Large intestine (tissue), 3 donors: ENCODE measurements around the gene EIF6. TPM values are rescaled to one million over a fixed set of nuclear protein-coding genes. Genes with fewer than 3 reads are reported as not detected.

ENCODE experiments used
- DNase-seq, 2 donors: peaks; one replicate each; pipeline versions ENCODE4 v3.0.0 to v3.0.0-alpha.2; 2013
- H3K27ac ChIP-seq: one replicate; pipeline ENCODE4 v1.5.1; 2013; ENCODE audit warnings: low read length
- H3K27me3 ChIP-seq: 2 replicates; pipeline ENCODE4 v1.6.1; 2013; ENCODE audit warnings: low read length; ENCODE audit not compliant: control insufficient read depth, insufficient read depth
- H3K36me3 ChIP-seq: 2 replicates; pipeline ENCODE4 v1.6.1; 2013; ENCODE audit warnings: low read length; ENCODE audit not compliant: control insufficient read depth, insufficient read depth
- H3K4me1 ChIP-seq: one replicate; pipeline ENCODE4 v1.6.1; 2013; ENCODE audit warnings: low read length; ENCODE audit not compliant: control insufficient read depth, insufficient read depth
- H3K4me3 ChIP-seq: one replicate; pipeline ENCODE4 v1.5.1; 2013; ENCODE audit warnings: low read length
- H3K9me3 ChIP-seq: one replicate; pipeline ENCODE4 v1.6.1; 2013; ENCODE audit warnings: mild to moderate bottlenecking, low read depth, low read length, moderate library complexity; ENCODE audit not compliant: control insufficient read depth
- WGBS: methylation state at CpG from one replicate; pipeline ENCODE4 v1.1.5; 2013; ENCODE audit warnings: low lambda C conversion rate; ENCODE audit not compliant: insufficient coverage; 5-methylcytosine and 5-hydroxymethylcytosine counted together
- polyA plus RNA-seq: library from polyadenylated mRNA; unstranded; fragments of 120-200 nt; gene quantifications from one replicate; pipeline ENCODE4 v1.2.1, GENCODE V29; 2013

Gene EIF6
- polyA plus RNA-seq, 1 donor: 172 TPM

DNA sequence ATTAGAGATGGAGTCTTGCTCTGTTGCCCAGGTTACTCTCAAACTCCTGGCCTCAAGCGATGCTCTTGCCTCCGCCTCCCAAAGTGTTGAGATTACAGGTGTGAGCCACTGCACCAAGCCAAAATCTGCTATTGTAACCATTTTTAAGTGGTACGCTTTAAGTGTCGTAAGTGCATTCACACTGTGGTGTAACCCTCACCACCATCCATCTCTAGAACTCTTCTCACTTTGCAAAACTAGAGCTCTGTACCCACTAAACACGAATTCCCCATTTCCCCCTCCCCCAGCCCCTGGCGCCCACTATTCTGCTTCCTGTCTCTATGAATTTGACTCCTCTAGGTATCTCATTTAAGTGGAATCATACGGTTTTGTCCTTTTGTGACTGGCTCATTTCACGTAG, 10.5 kb upstream of the EIF6 start:
- H3K9me3 ChIP-seq: no peaks in the 10 kb centered on the region
- WGBS: no CpG with 5 or more reads among the region's 8 CpGs
- H3K4me3 ChIP-seq: no peak overlapping the region
- no peak overlapping the region for H3K27ac ChIP-seq
- no peaks in the 10 kb centered on the region for H3K36me3 ChIP-seq
- H3K4me1 ChIP-seq: peaks cover 3% of the 10 kb centered on the region
- H3K27me3 ChIP-seq: no peaks in the 10 kb centered on the region
- DNase-seq: no peak

DNA sequence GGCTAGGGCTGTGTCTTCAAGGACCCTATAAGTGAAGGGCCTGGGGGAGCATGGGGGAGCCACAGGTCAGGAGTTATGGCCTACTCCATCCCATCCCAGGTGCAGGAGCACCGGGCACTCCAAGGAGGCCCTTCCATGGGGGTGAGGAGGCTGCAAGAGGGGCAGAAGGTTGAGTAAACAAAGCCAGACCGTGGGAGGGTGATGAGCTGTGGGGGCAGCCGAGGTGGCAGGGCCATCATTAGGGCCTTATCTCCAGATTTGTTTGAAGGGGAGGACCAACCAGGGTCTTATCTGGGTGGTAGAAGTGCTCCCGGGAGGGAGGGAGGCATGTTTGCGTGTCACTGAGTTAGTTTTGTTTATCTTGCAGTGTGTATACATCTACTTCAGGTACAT, 9.7 kb upstream of the EIF6 start:
- Histone ChIP-seq H3K4me3 (no peak overlapping the region), H3K27me3 (no peaks in the 10 kb centered on the region)
- no CpG with 5 or more reads among the region's 5 CpGs for WGBS

DNA sequence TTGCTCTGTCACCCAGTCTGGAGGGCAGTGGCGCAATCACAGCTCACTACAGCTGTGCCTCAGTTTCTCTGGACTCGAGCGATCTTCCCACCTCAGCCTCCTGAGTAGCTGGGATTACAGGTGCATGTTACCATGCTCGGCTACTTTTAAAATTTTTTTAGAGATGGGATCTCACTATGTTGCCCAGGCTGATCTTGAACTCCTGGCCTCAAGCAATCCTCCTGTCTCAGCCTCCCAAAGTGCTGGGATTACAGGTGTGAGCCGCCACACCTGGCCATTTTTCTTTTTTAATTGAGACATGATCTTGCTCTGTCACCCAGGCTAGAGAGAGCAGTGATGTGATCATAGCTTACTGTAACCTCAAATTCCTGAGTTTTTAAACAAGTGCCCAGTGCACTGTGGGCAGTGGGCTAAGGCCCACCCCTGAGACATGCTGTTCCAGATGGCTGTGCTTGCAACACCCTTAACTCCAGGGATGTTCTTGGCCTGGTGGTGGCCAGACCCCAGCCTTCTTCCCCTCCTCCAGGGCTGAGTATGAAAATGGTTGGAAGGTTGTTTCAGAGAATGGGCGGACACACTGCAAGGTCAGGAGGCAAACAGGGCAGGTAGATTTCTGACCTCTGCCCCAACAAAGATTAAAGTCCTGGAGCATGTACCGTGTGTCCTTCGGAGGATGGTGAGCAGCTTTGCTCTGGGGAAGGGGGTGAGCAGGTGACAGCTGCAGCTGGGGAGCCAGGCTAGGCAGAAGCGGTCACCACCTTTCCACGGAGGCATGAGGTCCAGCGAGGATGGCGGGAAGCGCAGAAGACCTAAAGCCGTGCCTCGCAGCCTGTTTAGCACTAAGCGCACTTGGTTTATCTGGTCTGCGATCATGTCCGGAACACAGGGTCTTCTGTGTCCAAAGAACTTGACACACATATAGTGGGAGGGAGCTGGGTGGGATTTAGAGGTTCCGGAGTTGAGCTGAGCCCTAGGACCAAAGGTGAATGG, 9.0 kb upstream of the EIF6 start:
- no peak overlapping the region for H3K4me3 ChIP-seq
- H3K4me1 ChIP-seq: peaks cover 3% of the 10 kb centered on the region
- H3K27ac ChIP-seq: no peak overlapping the region
- H3K27me3 ChIP-seq: no peaks in the 10 kb centered on the region
- H3K36me3 ChIP-seq: no peaks in the 10 kb centered on the region
- no peak for DNase-seq
- WGBS: no CpG with 5 or more reads among the region's 19 CpGs
- no peaks in the 10 kb centered on the region for H3K9me3 ChIP-seq

More for the DNA sequence above, 9.7 kb upstream of the EIF6 start:
- Histone ChIP-seq H3K9me3 (no peaks in the 10 kb centered on the region), H3K27ac (no peak overlapping the region), H3K4me1 (peaks cover 3% of the 10 kb centered on the region), H3K36me3 (no peaks in the 10 kb centered on the region)
- no peak for DNase-seq

DNA sequence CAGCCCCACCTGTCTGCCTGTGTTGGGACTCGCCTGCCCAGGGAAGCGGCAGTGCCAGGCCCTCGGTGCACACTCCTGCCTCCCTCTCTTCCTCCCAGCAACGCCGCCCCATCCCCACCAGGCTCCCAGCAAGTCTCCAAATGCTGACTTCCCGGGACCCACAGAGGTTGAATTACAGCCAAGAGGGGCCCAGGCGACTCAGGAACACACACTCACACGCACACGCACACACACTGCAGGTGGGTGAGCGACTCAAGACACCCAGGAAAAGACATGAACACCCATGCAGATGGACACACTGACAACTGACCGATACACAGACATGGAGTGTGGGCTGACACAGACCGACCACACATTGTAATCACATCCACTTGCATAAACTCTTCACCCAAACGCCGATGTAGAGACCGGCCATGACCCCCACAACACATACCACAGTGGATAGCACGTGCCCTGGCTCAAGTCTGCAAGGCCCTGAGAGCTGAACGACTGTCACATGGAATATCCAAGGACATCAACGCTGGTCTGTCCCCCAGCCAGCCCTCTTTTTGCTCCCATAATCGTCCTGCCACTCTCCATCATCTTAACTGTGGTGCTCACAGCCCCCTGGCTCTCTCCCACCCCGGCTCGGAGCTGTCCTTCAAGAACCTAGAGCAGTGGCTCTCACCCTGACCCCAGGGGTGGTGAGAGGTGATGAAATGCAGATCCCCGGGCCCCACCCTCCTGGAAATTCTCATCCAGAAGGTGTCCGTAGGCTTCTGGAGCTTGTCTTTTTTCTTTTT, 8.1 kb upstream of the EIF6 start:
- H3K9me3 ChIP-seq: no peaks in the 10 kb centered on the region
- no peaks in the 10 kb centered on the region for H3K27me3 ChIP-seq
- no peak for DNase-seq
- H3K36me3 ChIP-seq: no peaks in the 10 kb centered on the region
- H3K27ac ChIP-seq: no peak overlapping the region
- no peak overlapping the region for H3K4me3 ChIP-seq
- WGBS: 100% methylated on average over 2 of the region's 23 CpGs
- H3K4me1 ChIP-seq: peaks cover 9% of the 10 kb centered on the region

DNA sequence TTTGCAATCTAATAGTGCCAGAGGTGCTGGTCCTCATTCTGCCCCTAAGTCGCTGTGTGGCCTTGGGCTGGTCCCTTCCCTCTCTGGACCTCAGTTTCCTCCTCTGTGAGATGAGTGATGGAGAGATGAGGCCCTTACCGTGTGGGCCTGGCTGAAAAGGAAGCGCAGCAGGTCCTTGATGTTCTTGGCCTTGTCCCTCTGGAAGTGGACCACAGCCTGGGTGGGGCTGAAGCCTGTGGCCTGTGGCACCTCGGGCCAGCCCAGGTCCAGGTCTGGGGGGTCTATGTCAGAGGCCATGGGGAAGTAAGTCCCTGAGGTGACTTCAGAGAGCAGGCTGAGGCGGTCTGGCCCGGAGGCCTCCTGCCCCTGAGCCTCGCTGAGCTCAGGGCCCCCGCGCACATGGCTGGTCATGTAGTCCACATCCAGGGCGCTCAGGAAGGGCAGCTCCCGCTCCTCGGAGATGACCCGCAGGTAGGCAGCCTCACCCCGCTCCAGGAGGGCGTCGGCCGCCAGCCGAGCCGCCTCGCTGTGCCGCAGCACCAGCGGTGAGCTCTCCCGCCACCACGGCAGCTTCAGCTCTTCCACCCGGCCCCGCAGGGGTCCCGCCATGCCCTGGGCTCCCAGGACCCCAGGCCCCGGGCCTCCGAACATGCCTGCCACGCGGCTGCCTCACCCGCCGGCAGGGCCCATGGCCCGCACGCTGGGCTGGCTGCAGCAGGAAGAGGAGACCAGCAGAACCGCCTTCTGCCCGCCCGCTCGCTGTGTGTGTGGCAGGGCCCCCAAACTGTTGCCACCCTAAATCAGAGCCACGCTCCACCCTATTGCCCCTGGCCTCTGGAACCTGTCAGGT, 7.3 kb upstream of the EIF6 start, which contains the start of gene FAM83C:
FAM83C (minus strand) TSS at position 772 of the 850 bp plus-strand sequence; CDS start at position 651, 121 bp downstream.
- no peaks in the 10 kb centered on the region for H3K36me3 ChIP-seq
- no peak within 1 kb of the TSS for H3K27ac ChIP-seq
- WGBS: no CpG with 5 or more reads among the region's 40 CpGs
- no peak for DNase-seq
- H3K27me3 ChIP-seq: no peaks in the 10 kb centered on the region
- no peaks in the 10 kb centered on the region for H3K9me3 ChIP-seq
- H3K4me1 ChIP-seq: peaks cover 17% of the 10 kb centered on the region
- no peak within 1 kb of the TSS for H3K4me3 ChIP-seq

DNA sequence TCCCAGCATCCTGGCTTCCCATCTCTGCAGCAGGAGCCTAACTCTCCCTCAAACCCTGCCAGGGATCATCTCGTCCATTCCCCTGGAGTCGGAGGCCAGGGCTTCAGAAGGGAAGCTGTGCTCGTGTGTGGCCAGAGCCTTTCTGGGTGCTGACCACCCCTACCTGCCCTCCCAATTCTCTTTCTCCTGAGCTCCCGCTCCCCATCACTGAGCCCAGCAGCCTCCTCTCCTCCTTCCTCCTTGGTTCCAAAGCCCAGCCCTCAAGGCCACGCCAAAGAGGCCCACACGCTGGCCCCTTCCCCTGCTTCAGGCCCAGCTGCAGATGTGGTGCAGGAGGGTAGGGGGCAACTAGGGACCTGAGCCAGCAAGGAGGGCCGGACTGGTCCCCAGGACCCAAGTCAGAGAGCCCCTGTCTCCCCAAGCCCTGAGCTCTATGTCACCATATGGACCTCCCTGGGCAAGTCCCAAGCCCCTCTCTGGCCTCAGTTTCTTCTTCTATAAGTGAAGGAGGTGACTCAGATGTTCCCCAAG, 6.4 kb upstream of the EIF6 start:
- no peaks in the 10 kb centered on the region for H3K9me3 ChIP-seq
- no peaks in the 10 kb centered on the region for H3K36me3 ChIP-seq
- peaks cover 26% of the 10 kb centered on the region for H3K4me1 ChIP-seq
- no peak overlapping the region for H3K27ac ChIP-seq
- H3K4me3 ChIP-seq: no peak overlapping the region
- H3K27me3 ChIP-seq: no peaks in the 10 kb centered on the region
- no peak for DNase-seq
- no CpG with 5 or more reads among the region's 7 CpGs for WGBS

DNA sequence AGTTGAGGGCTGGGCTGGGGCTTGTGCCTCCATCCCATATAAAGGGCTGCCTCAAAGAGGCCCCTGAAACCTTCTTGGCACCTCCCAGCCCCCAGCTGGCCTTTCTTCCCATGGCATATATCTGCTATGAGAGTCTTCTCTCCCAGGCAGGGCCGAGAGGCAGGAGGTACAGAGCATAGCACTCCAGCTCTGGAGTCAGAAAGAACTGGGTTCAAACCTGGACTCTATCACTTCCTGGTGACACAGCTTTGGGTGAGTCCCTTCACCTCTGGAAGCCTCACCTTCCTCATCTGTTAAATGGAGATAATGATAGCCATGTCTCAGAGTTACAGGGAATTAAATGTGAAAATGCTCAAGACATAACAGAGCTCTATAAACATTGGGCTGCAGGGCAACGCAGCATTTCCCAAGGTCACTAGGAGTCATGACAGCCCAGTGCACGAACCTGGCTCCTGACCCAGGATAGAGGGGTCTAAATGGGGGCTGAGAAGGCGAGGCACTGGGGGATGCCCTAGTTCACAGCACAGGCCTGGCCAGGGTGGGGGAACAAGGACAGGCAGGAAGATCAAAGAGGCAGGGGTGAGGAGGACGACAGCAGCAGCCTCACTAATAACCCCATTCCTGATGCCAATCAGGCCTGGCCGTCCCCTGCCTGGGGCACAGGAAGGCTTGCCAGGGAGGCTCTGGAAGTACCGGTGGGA, 5.8 kb upstream of the EIF6 start:
- no peaks in the 10 kb centered on the region for H3K36me3 ChIP-seq
- H3K4me3 ChIP-seq: no peak overlapping the region
- no peak overlapping the region for H3K27ac ChIP-seq
- WGBS: no CpG with 5 or more reads among the region's 7 CpGs
- H3K4me1 ChIP-seq: peaks cover 33% of the 10 kb centered on the region
- H3K9me3 ChIP-seq: no peaks in the 10 kb centered on the region
- DNase-seq: no peak
- H3K27me3 ChIP-seq: no peaks in the 10 kb centered on the region

DNA sequence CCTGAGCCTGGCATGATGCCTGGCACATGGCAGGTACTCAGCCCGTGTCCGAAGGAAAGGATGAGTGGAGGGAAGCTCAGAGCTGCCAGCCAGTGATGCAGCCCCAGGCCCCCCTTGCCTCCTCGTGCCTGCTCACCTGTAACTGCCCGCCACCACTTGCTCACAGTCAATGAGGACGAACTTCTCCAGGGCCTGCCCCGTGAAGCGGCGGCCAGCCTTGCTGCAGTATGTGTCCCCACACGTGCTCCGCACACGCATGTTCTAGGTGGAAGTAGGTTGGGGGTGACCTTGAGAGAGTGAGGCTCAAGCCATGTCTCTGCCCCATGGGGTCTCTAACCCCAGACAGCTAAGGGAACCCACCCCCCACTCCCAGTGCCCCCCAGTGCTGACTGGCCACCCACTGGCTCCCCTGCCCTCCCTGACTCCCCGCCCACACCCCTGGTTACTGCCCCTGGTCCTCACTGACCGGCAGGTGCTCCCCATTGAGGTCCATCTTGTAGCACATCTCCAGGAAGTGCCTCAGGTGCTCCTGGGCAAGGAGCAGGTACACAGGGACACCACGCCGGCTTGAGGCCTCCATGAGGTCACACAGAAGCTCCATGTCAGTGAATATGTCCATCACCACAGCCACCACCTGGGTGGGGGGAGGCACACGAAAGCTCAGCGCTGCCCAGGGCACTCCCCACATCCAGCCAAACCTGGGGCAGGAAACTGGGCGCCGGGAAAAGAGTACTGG, 3.9 kb upstream of the EIF6 start:
- DNase-seq: no peak
- Histone ChIP-seq H3K36me3 (peaks cover 2% of the 10 kb centered on the region), H3K9me3 (no peaks in the 10 kb centered on the region), H3K27ac (no peak overlapping the region), H3K27me3 (no peaks in the 10 kb centered on the region), H3K4me1 (peaks cover 36% of the 10 kb centered on the region), H3K4me3 (no peak overlapping the region)
- WGBS: no CpG with 5 or more reads among the region's 19 CpGs
